WTC11 (cell line): ENCODE measurements around the gene UVRAG. TPM values are rescaled to one million over a fixed set of nuclear protein-coding genes. Genes with fewer than 3 reads are reported as not detected.

Experiments
- ATAC-seq: fragments of 200-7000 bp; cut with Tn5 transposase; 2 replicates; pipeline ENCODE4 v1.10.0; 2021; ENCODE audit warnings: mild to moderate bottlenecking, moderate library complexity
- CTCF ChIA-PET: fragments of 300-600 bp; sonication (Branson Sonifier 250); formaldehyde crosslinking; loops from one replicate; lab custom pipeline; 2021; ENCODE audit warnings: antibody characterized with exemption; lab: Charles Lee
- POLR2A ChIA-PET: fragments of 350-600 bp; sonication (Branson Sonifier 250); formaldehyde crosslinking; loops from one replicate; lab custom pipeline; 2021; ENCODE audit warnings: antibody characterized with exemption; lab: Charles Lee
- DNase-seq: peaks from one replicate; pipeline ENCODE4 v3.0.0; 2021; ENCODE audit warnings: low spot score
- H3K27ac Mint-ChIP-seq: 2 replicates; pipeline ENCODE4 v1.8.0; 2021; ENCODE audit warnings: mixed read lengths
- H3K27me3 Mint-ChIP-seq: 2 replicates; pipeline ENCODE4 v1.8.0; 2021; ENCODE audit warnings: low read depth, mild to moderate bottlenecking, moderate library complexity, mixed read lengths
- H3K36me3 Mint-ChIP-seq: 2 replicates; pipeline ENCODE4 v1.8.0; 2021; ENCODE audit warnings: mixed read lengths
- H3K4me1 Mint-ChIP-seq: 2 replicates; pipeline ENCODE4 v1.8.0; 2022; ENCODE audit warnings: mixed read lengths
- H3K4me3 Mint-ChIP-seq: 2 replicates; pipeline ENCODE4 v1.8.0; 2021; ENCODE audit warnings: mild to moderate bottlenecking, moderate library complexity, mixed read lengths
- H3K9me3 Mint-ChIP-seq: 2 replicates; pipeline ENCODE4 v1.8.0; 2021; ENCODE audit warnings: mixed read lengths
- CREM ChIP-seq: sonication (generic); formaldehyde crosslinking; IDR thresholded peaks from 2 replicates; pipeline ENCODE4 v1.8.1; 2022; ENCODE audit warnings: mild to moderate bottlenecking, missing genetic modification reagents, moderate library complexity
- GABPB1 ChIP-seq: sonication (generic); formaldehyde crosslinking; IDR thresholded peaks from 2 replicates; pipeline ENCODE4 v1.8.1; 2023; ENCODE audit warnings: mild to moderate bottlenecking, missing genetic modification reagents
- GTF2I ChIP-seq: fragments of 250-450 bp; sonication (Bioruptor Pico); conservative IDR thresholded peaks from 2 replicates; pipeline ENCODE4 v1.4.0; 2021; ENCODE audit warnings: mild to moderate bottlenecking
- HMGXB4 ChIP-seq: sonication (generic); formaldehyde crosslinking; IDR thresholded peaks from 2 replicates; pipeline ENCODE4 v1.8.1; 2023; ENCODE audit warnings: mild to moderate bottlenecking, moderate library complexity, missing genetic modification reagents
- JAZF1 ChIP-seq: fragments of 250-450 bp; sonication (Bioruptor Pico); IDR thresholded peaks from 2 replicates; pipeline ENCODE4 v1.9.0; 2021; ENCODE audit warnings: moderate library complexity, mild to moderate bottlenecking, inconsistent platforms
- MXD4 ChIP-seq: fragments of 250-450 bp; sonication (Bioruptor Pico); IDR thresholded peaks from 2 replicates; pipeline ENCODE4 v1.8.0; 2021; ENCODE audit warnings: mild to moderate bottlenecking, moderate library complexity, borderline replicate concordance
- NFATC4 ChIP-seq: fragments of 250-450 bp; sonication (Bioruptor Pico); IDR thresholded peaks from 2 replicates; pipeline ENCODE4 v1.9.0; 2021; ENCODE audit warnings: mild to moderate bottlenecking
- NFYB ChIP-seq: sonication (generic); formaldehyde crosslinking; conservative IDR thresholded peaks from 2 replicates; pipeline ENCODE4 v1.8.0; 2022; ENCODE audit warnings: low read depth, missing genetic modification reagents
- SMAD4 ChIP-seq: sonication (generic); formaldehyde crosslinking; IDR thresholded peaks from 2 replicates; pipeline ENCODE4 v1.8.0; 2022; ENCODE audit warnings: mild to moderate bottlenecking, missing genetic modification reagents
- TEAD1 ChIP-seq: sonication (generic); formaldehyde crosslinking; IDR thresholded peaks from 2 replicates; pipeline ENCODE4 v1.8.0; 2022; ENCODE audit warnings: mild to moderate bottlenecking, missing genetic modification reagents
- TP53 ChIP-seq: sonication (generic); formaldehyde crosslinking; IDR thresholded peaks from 2 replicates; pipeline ENCODE4 v1.8.1; 2023; ENCODE audit warnings: mild to moderate bottlenecking, missing genetic modification reagents
- ZNF121 ChIP-seq: sonication (generic); formaldehyde crosslinking; IDR thresholded peaks from 2 replicates; pipeline ENCODE4 v1.8.0; 2023; ENCODE audit warnings: missing genetic modification reagents
- ZNF232 ChIP-seq: sonication (generic); formaldehyde crosslinking; IDR thresholded peaks from 2 replicates; pipeline ENCODE4 v1.8.0; 2022; ENCODE audit warnings: mild to moderate bottlenecking, missing genetic modification reagents
- ZNF263 ChIP-seq: sonication (generic); formaldehyde crosslinking; IDR thresholded peaks from 2 replicates; pipeline ENCODE4 v1.8.1; 2022; ENCODE audit warnings: low read depth, mild to moderate bottlenecking, moderate library complexity, missing genetic modification reagents
- ZNF425 ChIP-seq: fragments of 250-450 bp; sonication (Bioruptor Pico); conservative IDR thresholded peaks from 2 replicates; pipeline ENCODE4 v1.9.0; 2021; ENCODE audit warnings: mild to moderate bottlenecking
- ZNF512 ChIP-seq: sonication (generic); formaldehyde crosslinking; IDR thresholded peaks from 2 replicates; pipeline ENCODE4 v1.8.1; 2022; ENCODE audit warnings: missing genetic modification reagents, borderline replicate concordance
- total RNA-seq: library from RNA; stranded (reverse); gene quantifications from 3 replicates; pipeline ENCODE4 v1.2.3, GENCODE V29; 2021
- TF ChIP-seq, protein P1 (sequence below): sonication (generic); formaldehyde crosslinking; IDR thresholded peaks from 2 replicates; pipeline ENCODE4 v1.8.0; 2022; ENCODE audit warnings: mild to moderate bottlenecking, missing genetic modification reagents
- TF ChIP-seq, protein P2 (sequence below): sonication (generic); formaldehyde crosslinking; IDR thresholded peaks from 2 replicates; pipeline ENCODE4 v1.8.1; 2022; ENCODE audit warnings: mild to moderate bottlenecking, moderate library complexity, missing genetic modification reagents
- TF ChIP-seq, protein P3 (sequence below): fragments of 250-450 bp; sonication (Bioruptor Pico); IDR thresholded peaks from 2 replicates; pipeline ENCODE4 v1.9.0; 2021; ENCODE audit warnings: moderate library complexity, mild to moderate bottlenecking, inconsistent platforms, borderline replicate concordance
- TF ChIP-seq, protein P4 (sequence below): sonication (generic); formaldehyde crosslinking; conservative IDR thresholded peaks from 2 replicates; pipeline ENCODE4 v1.8.1; 2023; ENCODE audit warnings: mild to moderate bottlenecking, low read depth, missing genetic modification reagents, moderate library complexity

UVRAG gene
- total RNA-seq, 1 experiment from 2014 or later: 14.5 TPM

- no peaks in the 10 kb centered on the region for H3K4me1 Mint-ChIP-seq
- ATAC-seq (no peak), DNase-seq (no peak)
- no peaks in the 10 kb centered on the region for H3K9me3 Mint-ChIP-seq
- ChIA-PET CTCF (interaction anchor here (10.8 kb wide), 1 partner anchor 252 kb away, joined by 106 read pairs; no protein-coding TSS in a partner anchor), POLR2A (no interaction called here)
- TF ChIP-seq, protein P1, sequence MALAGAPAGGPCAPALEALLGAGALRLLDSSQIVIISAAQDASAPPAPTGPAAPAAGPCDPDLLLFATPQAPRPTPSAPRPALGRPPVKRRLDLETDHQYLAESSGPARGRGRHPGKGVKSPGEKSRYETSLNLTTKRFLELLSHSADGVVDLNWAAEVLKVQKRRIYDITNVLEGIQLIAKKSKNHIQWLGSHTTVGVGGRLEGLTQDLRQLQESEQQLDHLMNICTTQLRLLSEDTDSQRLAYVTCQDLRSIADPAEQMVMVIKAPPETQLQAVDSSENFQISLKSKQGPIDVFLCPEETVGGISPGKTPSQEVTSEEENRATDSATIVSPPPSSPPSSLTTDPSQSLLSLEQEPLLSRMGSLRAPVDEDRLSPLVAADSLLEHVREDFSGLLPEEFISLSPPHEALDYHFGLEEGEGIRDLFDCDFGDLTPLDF (CRISPR knock-in tag): no peak
- TF ChIP-seq HMGXB4 (CRISPR knock-in tag): no peak
- no peak for TF ChIP-seq CREM (CRISPR knock-in tag)
- no peak for TF ChIP-seq TP53 (CRISPR knock-in tag)
- no peak for TF ChIP-seq NFYB (CRISPR knock-in tag)
- no peak for TF ChIP-seq JAZF1
- TF ChIP-seq TEAD1 (CRISPR knock-in tag): no peak
- no peak for TF ChIP-seq NFATC4 (CRISPR knock-in tag)
- TF ChIP-seq GTF2I (CRISPR knock-in tag): no peak
- no peak for TF ChIP-seq GABPB1 (CRISPR knock-in tag)
- no peak for TF ChIP-seq MXD4
- TF ChIP-seq, protein P2, sequence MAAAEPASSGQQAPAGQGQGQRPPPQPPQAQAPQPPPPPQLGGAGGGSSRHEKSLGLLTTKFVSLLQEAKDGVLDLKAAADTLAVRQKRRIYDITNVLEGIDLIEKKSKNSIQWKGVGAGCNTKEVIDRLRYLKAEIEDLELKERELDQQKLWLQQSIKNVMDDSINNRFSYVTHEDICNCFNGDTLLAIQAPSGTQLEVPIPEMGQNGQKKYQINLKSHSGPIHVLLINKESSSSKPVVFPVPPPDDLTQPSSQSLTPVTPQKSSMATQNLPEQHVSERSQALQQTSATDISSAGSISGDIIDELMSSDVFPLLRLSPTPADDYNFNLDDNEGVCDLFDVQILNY (CRISPR knock-in tag): no peak
- no peaks in the 10 kb centered on the region for H3K27me3 Mint-ChIP-seq
- H3K4me3 Mint-ChIP-seq: no peak overlapping the region
- H3K36me3 Mint-ChIP-seq: no peaks in the 10 kb centered on the region
- no peak overlapping the region for H3K27ac Mint-ChIP-seq
These were observed 85.8 kb downstream of the UVRAG start for GRCh38 chr11:75900848-75901247.

DNA sequence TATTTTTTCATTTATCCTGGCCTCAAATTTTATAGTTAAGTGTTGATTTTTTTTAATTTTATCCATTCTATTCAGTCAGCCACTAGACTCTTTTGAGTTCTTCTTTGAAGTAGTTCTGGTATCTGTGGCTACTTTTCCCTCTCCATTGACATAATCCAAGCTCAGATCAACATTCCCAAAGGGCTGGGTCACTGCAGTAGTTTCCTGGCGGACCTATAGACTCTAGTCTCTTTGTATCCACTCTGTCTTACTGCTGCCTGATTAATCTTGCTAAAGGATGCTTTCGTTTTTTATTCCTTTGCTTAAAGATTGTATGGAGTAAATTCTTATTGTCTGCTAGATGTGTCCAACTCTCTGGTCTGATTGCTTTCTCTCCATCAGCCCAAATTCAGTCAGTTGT, 87.6 kb downstream of the UVRAG start:
- CTCF ChIA-PET: interaction anchor here (1.3 to 10.8 kb wide), 3 partner anchors 250 to 416 kb away, joined by 3 to 106 read pairs (median 5); no protein-coding TSS in a partner anchor
- ATAC-seq: no peak
- POLR2A ChIA-PET: no interaction called here
- TF ChIP-seq ZNF232 (CRISPR knock-in tag) (no peak), ZNF425 (CRISPR knock-in tag) (no peak)
- no peaks in the 10 kb centered on the region for H3K4me1 Mint-ChIP-seq
- no peak overlapping the region for H3K4me3 Mint-ChIP-seq
- no peaks in the 10 kb centered on the region for H3K27me3 Mint-ChIP-seq
- H3K36me3 Mint-ChIP-seq: no peaks in the 10 kb centered on the region
- no peak for DNase-seq
- no peaks in the 10 kb centered on the region for H3K9me3 Mint-ChIP-seq
- no peak overlapping the region for H3K27ac Mint-ChIP-seq

DNA sequence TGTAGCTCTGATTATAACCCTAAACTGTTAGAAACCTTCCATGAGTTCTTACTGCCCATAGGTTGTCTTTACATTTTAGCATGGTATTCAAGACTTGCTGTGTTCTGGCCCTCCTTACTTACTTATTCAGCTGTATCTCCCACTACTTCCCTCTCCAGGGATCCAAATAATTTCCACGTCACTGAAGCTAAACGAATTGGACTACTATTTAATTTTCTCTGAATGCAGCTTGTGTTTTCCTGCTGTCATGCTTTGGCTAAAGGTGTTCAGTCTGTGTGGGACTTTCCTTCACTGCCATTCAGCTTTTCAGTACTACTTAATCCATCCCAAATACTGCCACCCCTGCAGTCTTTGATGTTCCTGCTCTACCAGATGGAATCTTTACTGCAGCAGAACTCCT, 88.3 kb downstream of the UVRAG start:
- no peak overlapping the region for H3K27ac Mint-ChIP-seq
- ChIA-PET POLR2A (no interaction called here), CTCF (interaction anchor here (1.3 to 10.8 kb wide), 2 partner anchors 249 to 306 kb away, joined by 3 to 106 read pairs; no protein-coding TSS in a partner anchor)
- no peaks in the 10 kb centered on the region for H3K9me3 Mint-ChIP-seq
- no peak overlapping the region for H3K4me3 Mint-ChIP-seq
- no peaks in the 10 kb centered on the region for H3K36me3 Mint-ChIP-seq
- DNase-seq (no peak), ATAC-seq (no peak)
- no peaks in the 10 kb centered on the region for H3K27me3 Mint-ChIP-seq
- H3K4me1 Mint-ChIP-seq: no peaks in the 10 kb centered on the region
- TF ChIP-seq SMAD4 (no peak), TP53 (CRISPR knock-in tag) (no peak), GABPB1 (CRISPR knock-in tag) (no peak), ZNF121 (CRISPR knock-in tag) (no peak), ZNF512 (no peak), ZNF263 (CRISPR knock-in tag) (no peak)
- TF ChIP-seq, protein P3, sequence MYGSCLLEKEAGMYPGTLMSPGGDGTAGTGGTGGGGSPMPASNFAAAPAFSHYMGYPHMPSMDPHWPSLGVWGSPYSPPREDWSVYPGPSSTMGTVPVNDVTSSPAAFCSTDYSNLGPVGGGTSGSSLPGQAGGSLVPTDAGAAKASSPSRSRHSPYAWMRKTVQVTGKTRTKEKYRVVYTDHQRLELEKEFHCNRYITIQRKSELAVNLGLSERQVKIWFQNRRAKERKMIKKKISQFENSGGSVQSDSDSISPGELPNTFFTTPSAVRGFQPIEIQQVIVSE (CRISPR knock-in tag): no peak
- TF ChIP-seq, protein P4, sequence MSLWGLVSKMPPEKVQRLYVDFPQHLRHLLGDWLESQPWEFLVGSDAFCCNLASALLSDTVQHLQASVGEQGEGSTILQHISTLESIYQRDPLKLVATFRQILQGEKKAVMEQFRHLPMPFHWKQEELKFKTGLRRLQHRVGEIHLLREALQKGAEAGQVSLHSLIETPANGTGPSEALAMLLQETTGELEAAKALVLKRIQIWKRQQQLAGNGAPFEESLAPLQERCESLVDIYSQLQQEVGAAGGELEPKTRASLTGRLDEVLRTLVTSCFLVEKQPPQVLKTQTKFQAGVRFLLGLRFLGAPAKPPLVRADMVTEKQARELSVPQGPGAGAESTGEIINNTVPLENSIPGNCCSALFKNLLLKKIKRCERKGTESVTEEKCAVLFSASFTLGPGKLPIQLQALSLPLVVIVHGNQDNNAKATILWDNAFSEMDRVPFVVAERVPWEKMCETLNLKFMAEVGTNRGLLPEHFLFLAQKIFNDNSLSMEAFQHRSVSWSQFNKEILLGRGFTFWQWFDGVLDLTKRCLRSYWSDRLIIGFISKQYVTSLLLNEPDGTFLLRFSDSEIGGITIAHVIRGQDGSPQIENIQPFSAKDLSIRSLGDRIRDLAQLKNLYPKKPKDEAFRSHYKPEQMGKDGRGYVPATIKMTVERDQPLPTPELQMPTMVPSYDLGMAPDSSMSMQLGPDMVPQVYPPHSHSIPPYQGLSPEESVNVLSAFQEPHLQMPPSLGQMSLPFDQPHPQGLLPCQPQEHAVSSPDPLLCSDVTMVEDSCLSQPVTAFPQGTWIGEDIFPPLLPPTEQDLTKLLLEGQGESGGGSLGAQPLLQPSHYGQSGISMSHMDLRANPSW (CRISPR knock-in tag): no peak
- TF ChIP-seq, protein P2 (CRISPR knock-in tag): no peak
